Measurements from ENCODE around the gene ALDH9A1.
"Not testable (repeated sequence)": the region's sequence is repeated elsewhere in the genome, so short reads cannot be mapped to it uniquely, and the experiment has no call there.

Gene ALDH9A1

DNA sequence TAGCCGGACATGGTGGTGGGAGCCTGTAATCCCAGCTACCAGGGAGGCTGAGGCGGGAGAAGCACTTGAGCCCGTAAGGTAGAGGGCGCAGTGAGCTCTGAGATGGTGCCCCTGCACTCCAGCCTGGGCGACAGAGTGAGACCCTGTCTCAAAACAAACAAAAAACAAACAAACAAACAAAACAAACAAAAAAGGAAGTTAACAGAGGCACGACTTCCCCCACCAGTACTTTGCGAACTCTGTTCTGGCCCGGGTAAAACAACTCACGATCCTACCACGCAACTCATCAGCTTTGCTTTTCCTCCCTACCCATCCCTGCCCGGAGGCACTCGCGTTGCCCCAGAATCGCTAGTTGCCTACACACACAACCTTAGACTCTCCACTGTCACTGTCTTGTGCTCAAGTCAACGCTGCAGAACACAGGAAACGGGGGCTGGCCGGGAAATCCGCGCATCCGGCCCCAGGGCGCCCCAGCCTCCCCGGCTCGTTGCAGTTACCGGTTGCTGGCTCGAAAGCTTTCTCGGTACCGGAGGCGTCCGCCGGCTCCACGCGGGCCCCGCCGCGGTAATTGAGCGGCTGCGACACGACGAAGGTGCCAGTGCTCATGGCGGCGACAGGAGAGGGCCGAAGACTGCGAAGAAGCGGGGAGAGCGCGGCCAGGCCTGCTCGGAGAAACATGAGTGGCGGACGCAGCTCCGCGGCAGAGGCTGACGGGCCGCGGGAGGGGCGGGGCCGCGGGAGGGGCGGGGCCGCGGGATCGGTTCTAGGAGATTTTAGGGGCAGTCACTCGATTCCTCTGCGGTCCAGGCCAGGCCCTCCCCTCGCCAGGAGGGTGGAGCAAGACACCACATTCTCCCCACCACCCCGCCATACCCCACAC, at the start of gene ALDH9A1:
Gene ALDH9A1 (minus strand): TSS at position 682 of the 880 bp plus-strand sequence. CDS start 4 bp downstream, at position 678.
- peak; percentile 98 for ATAC-seq
- H3K27ac Mint-ChIP-seq: peak within 1 kb of the TSS; percentile 98
- no peaks in the 10 kb centered on the region for H3K27me3 Mint-ChIP-seq
- peaks cover 17% of the 10 kb centered on the region for H3K4me1 Mint-ChIP-seq
- no peaks in the 10 kb centered on the region for H3K9me3 Mint-ChIP-seq
- H3K4me3 Mint-ChIP-seq: peak within 1 kb of the TSS; percentile 99
- peaks cover 5% of the 10 kb centered on the region for H3K36me3 Mint-ChIP-seq

- H3K4me1 Mint-ChIP-seq: no peaks in the 10 kb centered on the region
- no peaks in the 10 kb centered on the region for H3K9me3 Mint-ChIP-seq
- no peaks in the 10 kb centered on the region for H3K27me3 Mint-ChIP-seq
- H3K27ac Mint-ChIP-seq: no peak overlapping the region
- H3K36me3 Mint-ChIP-seq: peaks cover 36% of the 10 kb centered on the region
- no peak for ATAC-seq
- no peak overlapping the region for H3K4me3 Mint-ChIP-seq
Observed at GRCh38 chr1:165747632-165748447, 49.5 kb upstream of the ALDH9A1 start.

- H3K9me3 Mint-ChIP-seq, H3K4me3 Mint-ChIP-seq, H3K27me3 Mint-ChIP-seq, ATAC-seq, H3K4me1 Mint-ChIP-seq, H3K27ac Mint-ChIP-seq: not testable (repeated sequence)
- H3K36me3 Mint-ChIP-seq: peaks cover 60% of the 10 kb centered on the region
Observed at GRCh38 chr1:165744913-165745312, 46.6 kb upstream of the ALDH9A1 start.

DNA sequence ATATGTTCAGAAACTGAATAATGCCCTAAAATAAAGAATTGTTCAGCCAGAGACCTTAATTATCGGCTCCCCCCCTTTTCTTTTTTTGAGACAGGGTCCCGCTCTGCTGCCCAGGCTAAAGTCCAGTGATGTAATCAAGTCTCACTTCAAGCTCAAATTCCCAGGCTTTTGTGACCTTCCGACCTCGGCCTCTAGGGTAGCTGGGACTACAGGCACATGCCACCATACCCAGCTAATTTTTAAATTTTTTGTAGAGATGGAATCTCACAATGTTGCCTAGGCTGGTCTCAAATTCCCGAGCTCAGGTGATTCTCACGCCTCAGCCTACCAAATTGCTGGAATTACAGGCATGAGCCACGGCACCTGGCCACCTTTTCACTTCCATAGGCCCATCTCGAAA, 43.8 kb upstream of the ALDH9A1 start:
- Mint-ChIP-seq H3K4me1 (peaks cover 23% of the 10 kb centered on the region), H3K27ac (no peak overlapping the region), H3K27me3 (no peaks in the 10 kb centered on the region), H3K4me3 (no peak overlapping the region), H3K36me3 (peaks cover 61% of the 10 kb centered on the region), H3K9me3 (no peaks in the 10 kb centered on the region)
- ATAC-seq: no peak

GRCh38 chr1:165738794-165739193, 40.4 kb upstream of the ALDH9A1 start:
- H3K27ac Mint-ChIP-seq: no peak overlapping the region
- peaks cover 30% of the 10 kb centered on the region for H3K4me1 Mint-ChIP-seq
- no peaks in the 10 kb centered on the region for H3K27me3 Mint-ChIP-seq
- H3K9me3 Mint-ChIP-seq: no peaks in the 10 kb centered on the region
- no peak overlapping the region for H3K4me3 Mint-ChIP-seq
- peak; percentile 45 for ATAC-seq
- H3K36me3 Mint-ChIP-seq: peaks cover 61% of the 10 kb centered on the region

GRCh38 chr1:165737196-165737595, 38.8 kb upstream of the ALDH9A1 start:
- Mint-ChIP-seq H3K9me3 (no peaks in the 10 kb centered on the region), H3K27ac (no peak overlapping the region), H3K4me1 (peaks cover 30% of the 10 kb centered on the region), H3K27me3 (no peaks in the 10 kb centered on the region), H3K36me3 (peaks cover 50% of the 10 kb centered on the region), H3K4me3 (no peak overlapping the region)
- ATAC-seq: no peak

GRCh38 chr1:165734906-165735305, 36.5 kb upstream of the ALDH9A1 start:
- no peak overlapping the region for H3K27ac Mint-ChIP-seq
- peaks cover 30% of the 10 kb centered on the region for H3K4me1 Mint-ChIP-seq
- H3K4me3 Mint-ChIP-seq: no peak overlapping the region
- H3K9me3 Mint-ChIP-seq: no peaks in the 10 kb centered on the region
- peaks cover 29% of the 10 kb centered on the region for H3K36me3 Mint-ChIP-seq
- ATAC-seq: no peak
- H3K27me3 Mint-ChIP-seq: no peaks in the 10 kb centered on the region

DNA sequence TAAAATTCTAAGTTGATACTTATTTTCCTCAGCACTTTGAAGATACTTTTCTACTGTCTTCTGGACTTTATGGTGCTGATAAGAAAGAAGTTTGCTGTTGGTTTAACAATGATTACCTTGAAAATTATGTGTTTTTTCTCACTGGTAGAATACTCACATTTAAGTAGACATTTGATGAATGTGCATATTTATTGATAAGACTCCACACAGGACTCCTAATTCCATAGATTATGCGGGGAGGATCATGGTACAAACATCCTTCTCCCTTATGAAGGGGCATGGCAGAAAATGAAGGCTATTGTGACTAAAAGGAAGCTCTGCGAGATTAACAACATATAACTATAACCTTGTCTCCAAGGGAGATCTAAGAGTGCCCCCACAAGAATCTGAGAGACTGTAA, 28.5 kb upstream of the ALDH9A1 start:
- ATAC-seq: no peak
- Mint-ChIP-seq H3K4me3 (no peak overlapping the region), H3K9me3 (no peaks in the 10 kb centered on the region), H3K27ac (no peak overlapping the region), H3K36me3 (peaks cover 22% of the 10 kb centered on the region), H3K4me1 (no peaks in the 10 kb centered on the region), H3K27me3 (no peaks in the 10 kb centered on the region)

GRCh38 chr1:165726169-165726568, 27.8 kb upstream of the ALDH9A1 start:
- no peaks in the 10 kb centered on the region for H3K4me1 Mint-ChIP-seq
- no peaks in the 10 kb centered on the region for H3K27me3 Mint-ChIP-seq
- H3K27ac Mint-ChIP-seq: no peak overlapping the region
- H3K4me3 Mint-ChIP-seq: no peak overlapping the region
- no peaks in the 10 kb centered on the region for H3K9me3 Mint-ChIP-seq
- ATAC-seq: no peak
- H3K36me3 Mint-ChIP-seq: peaks cover 22% of the 10 kb centered on the region

GRCh38 chr1:165717918-165718515, 19.7 kb upstream of the ALDH9A1 start:
- H3K4me3 Mint-ChIP-seq: no peak overlapping the region
- peaks cover 3% of the 10 kb centered on the region for H3K9me3 Mint-ChIP-seq
- no peak overlapping the region for H3K27ac Mint-ChIP-seq
- no peaks in the 10 kb centered on the region for H3K27me3 Mint-ChIP-seq
- no peak for ATAC-seq
- no peaks in the 10 kb centered on the region for H3K4me1 Mint-ChIP-seq
- no peaks in the 10 kb centered on the region for H3K36me3 Mint-ChIP-seq

GRCh38 chr1:165716265-165717051, 18.1 kb upstream of the ALDH9A1 start:
- not testable (repeated sequence) for ATAC-seq, H3K9me3 Mint-ChIP-seq, H3K36me3 Mint-ChIP-seq, H3K27ac Mint-ChIP-seq, H3K4me3 Mint-ChIP-seq, H3K4me1 Mint-ChIP-seq, H3K27me3 Mint-ChIP-seq

DNA sequence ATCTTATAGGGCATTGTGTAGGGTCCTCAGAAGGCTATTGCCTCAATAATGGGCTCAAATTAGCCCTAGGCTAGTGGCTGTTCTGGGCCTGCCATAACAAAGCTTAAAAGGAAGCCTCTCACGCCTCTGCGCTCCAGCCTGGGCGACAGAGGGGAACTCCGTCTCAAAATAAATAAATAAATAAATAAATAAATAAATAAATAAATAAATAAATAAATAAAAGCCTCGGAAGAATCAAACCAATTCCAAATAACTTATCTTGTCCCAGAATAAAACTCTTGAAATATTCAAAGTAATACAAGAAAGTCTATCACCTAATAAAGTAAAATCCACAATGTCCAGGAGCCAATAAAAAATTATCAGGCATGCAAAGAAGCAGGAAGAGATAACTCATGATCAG, 14.4 kb upstream of the ALDH9A1 start:
- no peak for ATAC-seq
- Mint-ChIP-seq H3K27me3 (peaks cover 23% of the 10 kb centered on the region), H3K36me3 (no peaks in the 10 kb centered on the region), H3K4me3 (no peak overlapping the region), H3K27ac (no peak overlapping the region), H3K9me3 (peaks cover 5% of the 10 kb centered on the region), H3K4me1 (no peaks in the 10 kb centered on the region)

- no peak for ATAC-seq
- Mint-ChIP-seq H3K36me3 (no peaks in the 10 kb centered on the region), H3K9me3 (peaks cover 3% of the 10 kb centered on the region), H3K27ac (no peak overlapping the region), H3K4me1 (no peaks in the 10 kb centered on the region), H3K27me3 (peaks cover 37% of the 10 kb centered on the region), H3K4me3 (no peak overlapping the region)
Observed at GRCh38 chr1:165707984-165708706, 9.8 kb upstream of the ALDH9A1 start.

GRCh38 chr1:165703648-165704047, 5.3 kb upstream of the ALDH9A1 start:
- no peaks in the 10 kb centered on the region for H3K4me1 Mint-ChIP-seq
- H3K4me3 Mint-ChIP-seq: no peak overlapping the region
- H3K27me3 Mint-ChIP-seq: peaks cover 23% of the 10 kb centered on the region
- H3K27ac Mint-ChIP-seq: no peak overlapping the region
- no peak for ATAC-seq
- H3K36me3 Mint-ChIP-seq: no peaks in the 10 kb centered on the region
- no peaks in the 10 kb centered on the region for H3K9me3 Mint-ChIP-seq

Measured in stimulated activated memory B cell treated with anti-CD40 and anti-IgM and Interleukin-4, amounts not matched to agents 10 μg/mL and 1 μg/mL and 100 μg/mL, for 72 hours (primary cell).